GM12873 (cell line): ENCODE measurements around the gene FKBP4.

Experiments
- TF ChIP-seq, protein P1 (sequence below): IDR thresholded peaks from 2 replicates; pipeline ENCODE4 v1.5.1; 2012; ENCODE audit warnings: low read depth, mild to moderate bottlenecking, moderate library complexity, low read length, control low read depth; ENCODE audit not compliant: insufficient read depth; ENCODE audit errors: missing control alignments

Gene FKBP4

DNA sequence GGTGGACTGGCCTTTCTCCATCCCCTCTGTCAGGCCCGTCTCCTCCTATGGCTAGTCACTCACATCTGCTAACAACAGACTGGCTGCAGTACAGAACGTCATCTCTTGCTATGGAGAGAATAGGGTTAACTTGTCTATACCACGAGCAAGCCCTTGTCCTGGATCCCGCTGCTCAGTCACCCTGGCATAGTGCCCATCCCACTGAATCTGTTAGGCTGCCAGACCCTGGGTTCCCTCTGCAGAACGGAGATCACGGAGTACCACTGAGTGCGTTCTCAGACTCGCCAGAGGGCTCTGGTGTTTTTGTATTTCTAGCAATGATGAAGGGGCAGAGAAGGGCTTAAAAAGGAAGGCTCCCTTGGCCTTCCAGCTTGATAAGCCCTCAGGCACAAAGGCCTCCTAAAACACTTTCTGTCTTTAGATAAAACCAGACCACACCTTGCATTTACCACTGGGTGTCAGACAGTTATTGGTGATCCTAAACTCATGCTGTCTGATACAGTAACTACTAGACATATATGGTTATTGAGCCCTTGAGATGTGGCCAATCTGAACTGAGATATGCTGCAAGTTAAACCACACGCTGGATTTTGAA, 46.4 kb downstream of the FKBP4 start:
- TF ChIP-seq, protein P1, sequence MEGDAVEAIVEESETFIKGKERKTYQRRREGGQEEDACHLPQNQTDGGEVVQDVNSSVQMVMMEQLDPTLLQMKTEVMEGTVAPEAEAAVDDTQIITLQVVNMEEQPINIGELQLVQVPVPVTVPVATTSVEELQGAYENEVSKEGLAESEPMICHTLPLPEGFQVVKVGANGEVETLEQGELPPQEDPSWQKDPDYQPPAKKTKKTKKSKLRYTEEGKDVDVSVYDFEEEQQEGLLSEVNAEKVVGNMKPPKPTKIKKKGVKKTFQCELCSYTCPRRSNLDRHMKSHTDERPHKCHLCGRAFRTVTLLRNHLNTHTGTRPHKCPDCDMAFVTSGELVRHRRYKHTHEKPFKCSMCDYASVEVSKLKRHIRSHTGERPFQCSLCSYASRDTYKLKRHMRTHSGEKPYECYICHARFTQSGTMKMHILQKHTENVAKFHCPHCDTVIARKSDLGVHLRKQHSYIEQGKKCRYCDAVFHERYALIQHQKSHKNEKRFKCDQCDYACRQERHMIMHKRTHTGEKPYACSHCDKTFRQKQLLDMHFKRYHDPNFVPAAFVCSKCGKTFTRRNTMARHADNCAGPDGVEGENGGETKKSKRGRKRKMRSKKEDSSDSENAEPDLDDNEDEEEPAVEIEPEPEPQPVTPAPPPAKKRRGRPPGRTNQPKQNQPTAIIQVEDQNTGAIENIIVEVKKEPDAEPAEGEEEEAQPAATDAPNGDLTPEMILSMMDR: no peak

DNA sequence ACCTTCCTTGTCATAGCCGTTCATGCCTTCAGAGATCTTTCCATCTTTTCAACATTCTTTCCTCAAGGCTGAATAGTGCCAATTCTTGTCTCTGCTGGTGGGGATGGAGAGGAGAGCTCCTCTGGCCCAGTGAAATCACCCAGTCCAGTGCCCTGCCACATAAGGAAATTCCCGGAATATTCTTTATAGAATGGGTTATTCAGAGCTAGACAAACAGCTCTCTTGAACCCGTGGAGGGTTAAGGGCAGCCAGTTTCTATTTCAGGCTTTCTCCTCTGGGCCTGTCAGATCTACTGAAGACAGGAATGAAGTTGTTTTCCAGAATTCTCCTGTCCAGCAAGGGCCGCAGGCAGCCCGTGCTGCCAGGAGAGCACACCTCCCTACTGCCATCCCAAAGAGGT, 48.2 kb downstream of the FKBP4 start:
- TF ChIP-seq, protein P1: no peak

DNA sequence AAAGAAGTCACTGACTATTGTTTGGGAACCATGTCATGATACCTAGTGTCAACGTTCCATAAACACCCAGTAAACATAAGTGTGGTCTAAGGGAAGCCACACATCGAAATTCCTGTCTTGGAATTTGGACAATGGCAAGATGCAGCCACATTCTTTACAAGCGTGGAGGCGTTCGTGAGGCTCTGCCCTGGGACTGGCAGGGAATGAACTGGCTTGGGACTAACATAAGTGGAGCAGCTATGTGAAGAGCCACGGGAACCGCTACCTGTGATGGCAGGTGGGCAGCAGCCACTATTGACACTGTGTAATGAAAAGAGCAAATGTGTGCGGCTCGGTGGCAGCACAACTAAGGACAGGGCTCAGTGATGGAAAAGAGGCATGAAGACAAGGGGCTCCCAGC, 50.0 kb downstream of the FKBP4 start:
- TF ChIP-seq, protein P1: no peak

DNA sequence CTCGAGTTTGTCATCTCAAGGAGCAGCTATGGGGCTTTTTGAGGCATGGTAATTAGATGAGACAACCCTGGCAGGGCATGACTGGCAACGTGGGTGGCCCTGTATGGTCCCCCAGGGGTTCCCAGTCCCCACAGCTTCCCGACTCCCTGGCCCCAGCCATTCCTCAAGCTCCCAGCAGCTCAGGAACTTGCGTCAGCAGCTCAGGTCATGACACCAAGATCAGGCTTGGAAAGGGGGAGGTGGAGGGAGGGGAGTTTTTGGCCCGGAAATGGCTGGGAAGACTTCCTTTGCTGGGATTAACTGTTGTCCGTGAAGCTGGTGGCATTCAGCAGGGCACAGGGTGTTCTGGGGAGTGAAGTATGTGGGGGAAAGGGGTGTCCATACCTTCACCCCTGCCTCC, 50.5 kb downstream of the FKBP4 start:
- TF ChIP-seq, protein P1: no peak

DNA sequence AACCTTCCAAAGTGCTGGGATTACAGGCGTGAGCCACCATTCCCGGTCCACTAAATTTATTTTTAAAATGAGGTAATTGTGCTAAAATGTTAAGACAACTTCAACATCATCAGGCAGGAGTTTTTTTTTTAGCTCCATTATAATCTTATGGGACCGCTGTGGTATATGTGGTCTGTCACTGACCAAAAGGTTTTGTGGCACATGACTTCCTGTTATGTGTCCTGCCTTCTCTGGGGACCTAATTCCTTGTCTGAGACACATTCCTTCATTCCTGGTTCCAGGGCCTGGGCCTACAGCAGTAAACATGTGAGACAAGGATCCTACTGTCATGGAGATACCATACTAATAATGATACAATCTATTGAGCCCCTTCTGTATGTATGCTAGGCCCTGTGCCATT, 57.2 kb downstream of the FKBP4 start:
- TF ChIP-seq, protein P1: no peak

DNA sequence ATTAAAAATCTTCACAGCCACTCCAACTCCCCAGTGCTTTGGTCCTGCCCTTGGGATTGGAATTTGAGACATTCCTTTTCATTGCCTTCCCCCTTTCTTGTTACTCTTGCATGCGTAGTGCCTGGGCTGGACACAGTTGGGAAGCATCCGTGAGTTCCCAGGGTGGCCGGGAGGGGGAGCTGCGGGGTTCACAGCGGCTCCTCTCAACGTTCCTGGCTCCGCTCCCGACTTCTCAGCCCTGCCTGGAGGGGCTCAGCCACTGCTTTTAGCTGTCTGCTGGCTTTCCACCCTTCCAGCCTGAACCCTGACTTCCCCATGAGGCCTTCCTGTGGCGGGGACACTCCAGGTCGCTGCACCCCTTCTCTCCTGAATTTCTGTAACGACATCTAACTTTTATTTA, 58.9 kb downstream of the FKBP4 start:
- TF ChIP-seq, protein P1: peak; percentile 87
